SK-N-MC (cell line): ENCODE measurements around the gene POM121.
"Not testable (repeated sequence)": the region's sequence is repeated elsewhere in the genome, so short reads cannot be mapped to it uniquely, and the experiment has no call there.

Experiments
- EZH2 ChIP-seq: fragments of 200-600 bp; sonication (generic); IDR thresholded peaks from one replicate; pipeline ENCODE4 v1.6.1; 2017; ENCODE audit warnings: antibody characterized with exemption
- FOXP2 ChIP-seq: optimal IDR thresholded peaks from 2 replicates; pipeline ENCODE3; 2011; ENCODE audit warnings: mild to moderate bottlenecking, moderate library complexity; ENCODE audit not compliant: insufficient read depth; ENCODE audit errors: extremely low read length, control extremely low read depth
- POLR2AphosphoS5 ChIP-seq: IDR thresholded peaks from 2 replicates; pipeline ENCODE4 v1.6.1; 2012; ENCODE audit warnings: mild to moderate bottlenecking, low read depth, low read length, borderline replicate concordance

DNA sequence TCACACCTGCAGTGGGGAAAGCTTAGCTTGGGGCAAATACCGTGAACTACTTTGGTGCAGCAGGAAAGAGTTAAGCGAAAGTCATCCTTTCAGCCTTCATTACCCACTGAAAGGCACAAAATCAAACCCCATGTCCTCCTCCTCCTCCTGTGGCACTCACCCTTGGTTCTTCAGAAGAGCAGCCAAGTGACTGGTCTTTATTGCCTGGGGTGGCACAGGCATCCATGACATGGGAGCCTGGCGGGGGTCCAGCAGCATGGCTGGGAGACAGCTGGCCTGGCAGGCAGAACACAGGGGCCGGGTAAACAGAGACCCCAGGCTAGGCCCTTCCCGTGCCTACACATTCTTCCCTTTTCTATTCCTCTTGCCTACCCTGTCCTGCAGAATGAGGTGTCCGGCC, 24.8 kb downstream of the POM121 start:
- not testable (repeated sequence) for TF ChIP-seq POLR2AphosphoS5, EZH2, FOXP2
